Measurements from ENCODE around the gene GYG1.
A peak's percentile ranks its signal among the peaks of the same experiment; 100 is the strongest.

Gene GYG1

DNA sequence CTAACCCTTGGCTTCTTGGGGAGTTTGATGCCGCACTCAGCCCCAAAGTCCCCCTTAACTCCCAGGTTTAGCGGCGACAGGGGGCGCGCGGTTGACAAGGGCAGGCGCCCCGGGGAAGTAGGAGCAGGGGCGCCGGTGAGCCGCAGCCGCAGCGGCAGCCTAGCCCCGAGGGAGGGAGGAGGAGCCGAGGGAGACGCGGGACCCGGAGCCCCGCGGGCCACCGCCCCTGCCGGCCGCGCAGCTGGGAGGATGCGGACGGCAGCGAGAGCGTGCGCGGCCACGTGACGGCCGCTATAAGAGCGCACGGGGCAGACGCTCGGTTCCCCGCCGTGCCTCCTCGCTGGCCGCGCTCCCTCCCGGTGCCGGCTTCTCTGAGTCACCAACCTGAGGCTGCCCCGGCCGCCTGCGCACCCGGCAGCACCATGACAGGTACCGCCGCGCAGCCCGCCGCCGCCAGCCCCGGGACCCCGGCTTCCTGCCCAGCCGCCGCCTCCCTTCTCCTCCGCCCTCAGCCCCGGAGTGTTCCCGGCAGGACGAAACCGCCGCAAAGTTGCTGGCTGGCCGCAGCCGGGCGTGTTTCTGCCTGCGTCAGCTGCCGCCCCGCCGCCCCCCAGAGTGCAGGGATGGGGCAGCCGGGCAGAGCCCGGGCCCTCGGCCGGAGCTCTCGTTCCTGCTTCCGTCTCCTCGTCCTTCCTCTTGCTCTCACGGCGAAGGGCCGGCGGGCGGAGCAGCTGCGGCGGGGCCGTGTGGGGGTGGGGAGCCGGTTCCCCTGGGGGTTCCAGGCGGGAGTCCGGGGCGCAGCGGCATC, at the start of gene GYG1:
Gene GYG1 (plus strand): TSS at position 322 of the 808 bp plus-strand sequence. CDS start 101 bp downstream, at position 423.
- peak within 1 kb of the TSS; percentile 80 for H3K4me3 Mint-ChIP-seq

DNA sequence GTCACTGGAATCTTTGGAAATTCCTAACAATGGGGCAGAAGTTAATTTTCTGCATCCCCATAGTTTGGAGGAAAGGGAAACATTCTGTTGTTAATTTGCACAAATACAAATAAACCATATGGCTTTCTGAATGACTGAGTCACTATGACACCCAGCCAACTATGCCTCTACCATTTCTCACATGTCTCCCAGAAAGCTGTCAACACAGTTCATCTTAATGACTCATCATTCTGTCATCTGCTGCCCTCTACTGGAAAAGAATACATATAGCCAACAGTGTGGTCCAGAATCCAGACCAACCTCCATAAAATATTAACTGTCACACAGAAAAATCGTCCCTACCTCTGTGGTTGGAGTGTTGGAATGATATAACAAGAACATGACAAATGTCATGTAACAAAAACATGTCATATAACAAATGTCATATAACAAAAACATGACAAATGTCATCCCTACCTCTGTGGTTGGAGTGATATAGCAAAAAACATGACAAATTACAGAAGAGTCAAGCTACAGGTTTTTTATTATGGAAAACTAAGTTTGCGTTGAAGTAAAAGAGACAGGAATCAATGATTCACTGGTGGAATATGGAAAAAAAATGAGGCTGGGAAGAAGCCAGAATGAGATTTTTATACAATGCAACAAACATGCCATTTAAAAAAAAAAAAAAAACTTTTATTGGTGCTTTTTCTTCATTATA, 47.7 kb upstream of the GYG1 start:
- Mint-ChIP-seq H3K27me3 (ENCODE audit: low read depth) (peaks cover 13% of the 10 kb centered on the region), H3K4me1 (ENCODE audit: low read depth) (no peaks in the 10 kb centered on the region), H3K9me3 (no peaks in the 10 kb centered on the region), H3K4me3 (no peak overlapping the region), H3K36me3 (ENCODE audit: low read depth) (no peaks in the 10 kb centered on the region), H3K27ac (no peak overlapping the region)

More for the DNA sequence above, at the start of gene GYG1:
- H3K4me1 Mint-ChIP-seq (ENCODE audit: low read depth), result peaks cover 26% of the 10 kb centered on the region
- no peaks in the 10 kb centered on the region for H3K27me3 Mint-ChIP-seq (ENCODE audit: low read depth)
- H3K36me3 Mint-ChIP-seq (ENCODE audit: low read depth), result peaks cover 11% of the 10 kb centered on the region
- H3K27ac Mint-ChIP-seq, result peak within 1 kb of the TSS; percentile 87
- H3K9me3 Mint-ChIP-seq, result no peaks in the 10 kb centered on the region

DNA sequence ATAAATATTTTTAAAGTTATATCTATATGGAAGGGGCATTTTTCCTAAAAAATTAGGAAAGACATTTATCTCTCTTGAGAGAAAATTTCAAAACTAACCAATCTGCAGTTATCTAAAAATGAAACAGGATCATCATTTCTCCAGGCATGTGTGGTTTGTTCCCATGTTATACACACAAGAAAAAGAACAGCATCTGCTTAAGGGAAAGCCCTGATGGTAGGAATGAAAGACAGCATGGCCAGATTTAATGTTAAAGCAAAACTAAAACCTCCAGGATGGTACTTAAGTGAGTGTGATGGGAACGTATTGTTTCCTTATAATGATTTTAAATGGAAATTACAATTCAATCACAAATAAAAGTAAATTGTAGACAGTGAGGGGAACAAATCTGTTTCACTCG, 46.2 kb upstream of the GYG1 start:
- no peaks in the 10 kb centered on the region for H3K9me3 Mint-ChIP-seq
- H3K36me3 Mint-ChIP-seq (ENCODE audit: low read depth), result no peaks in the 10 kb centered on the region
- peaks cover 8% of the 10 kb centered on the region for H3K27me3 Mint-ChIP-seq (ENCODE audit: low read depth)
- no peaks in the 10 kb centered on the region for H3K4me1 Mint-ChIP-seq (ENCODE audit: low read depth)
- no peak overlapping the region for H3K27ac Mint-ChIP-seq
- no peak overlapping the region for H3K4me3 Mint-ChIP-seq

DNA sequence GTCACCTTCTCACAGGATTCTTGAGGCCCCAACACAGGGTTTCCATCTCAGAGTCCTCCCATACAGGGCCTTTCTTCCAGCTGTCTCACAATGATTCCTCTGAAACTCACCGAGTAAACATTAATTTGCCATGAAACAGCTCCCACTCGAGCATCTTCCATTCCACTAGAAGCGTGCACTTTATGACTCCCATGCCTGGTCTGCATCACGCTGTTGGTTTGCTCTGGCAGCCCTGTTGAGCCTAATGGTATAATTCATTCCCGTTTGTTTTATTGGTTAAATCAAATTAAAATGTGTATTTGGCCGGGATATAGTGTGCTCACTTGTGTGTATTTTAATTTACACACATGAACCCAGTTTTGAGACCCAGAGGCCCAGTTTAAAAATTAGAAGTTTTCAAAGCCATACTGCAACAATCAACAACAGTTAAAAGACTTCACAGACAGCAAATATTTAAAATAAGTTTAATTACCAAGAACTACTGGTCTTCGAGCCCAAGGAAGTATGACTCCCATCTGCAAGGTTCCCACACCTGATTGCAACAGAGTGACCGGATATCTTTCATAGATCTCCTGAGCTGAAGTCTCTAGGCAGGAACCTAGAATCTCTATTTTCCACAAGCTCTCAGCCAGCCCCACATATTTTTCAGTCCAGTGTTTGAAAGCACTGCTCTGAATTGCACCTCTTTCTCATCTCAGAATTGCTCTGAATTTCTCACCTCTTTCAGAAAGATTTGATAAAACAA, 42.3 kb upstream of the GYG1 start:
- Mint-ChIP-seq H3K9me3 (no peaks in the 10 kb centered on the region), H3K27ac (no peak overlapping the region), H3K27me3 (ENCODE audit: low read depth) (peaks cover 3% of the 10 kb centered on the region), H3K4me1 (ENCODE audit: low read depth) (no peaks in the 10 kb centered on the region), H3K36me3 (ENCODE audit: low read depth) (no peaks in the 10 kb centered on the region), H3K4me3 (no peak overlapping the region)

DNA sequence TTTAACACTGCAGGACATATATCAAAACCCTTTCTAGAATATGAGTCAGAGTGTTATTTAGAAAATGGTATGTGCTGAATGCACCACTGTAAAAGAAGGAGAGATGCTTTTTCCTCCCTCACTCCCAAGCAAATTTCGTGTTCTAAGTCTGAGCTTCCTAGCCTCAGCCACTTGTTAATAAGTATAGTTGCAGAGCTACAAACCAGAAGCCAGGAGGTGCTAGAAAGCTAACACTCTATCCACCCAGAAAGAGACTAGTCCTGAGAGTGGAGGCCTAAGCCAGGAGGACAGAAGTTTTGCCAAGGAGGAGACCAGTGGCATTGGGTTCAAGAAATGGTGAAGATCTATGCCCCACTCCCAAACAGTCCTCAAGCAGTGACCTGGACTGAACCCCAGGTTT, 40.5 kb upstream of the GYG1 start:
- H3K27ac Mint-ChIP-seq, result no peak overlapping the region
- H3K27me3 Mint-ChIP-seq (ENCODE audit: low read depth), result peaks cover 2% of the 10 kb centered on the region
- no peak overlapping the region for H3K4me3 Mint-ChIP-seq
- H3K9me3 Mint-ChIP-seq, result no peaks in the 10 kb centered on the region
- H3K36me3 Mint-ChIP-seq (ENCODE audit: low read depth), result no peaks in the 10 kb centered on the region
- H3K4me1 Mint-ChIP-seq (ENCODE audit: low read depth), result no peaks in the 10 kb centered on the region

DNA sequence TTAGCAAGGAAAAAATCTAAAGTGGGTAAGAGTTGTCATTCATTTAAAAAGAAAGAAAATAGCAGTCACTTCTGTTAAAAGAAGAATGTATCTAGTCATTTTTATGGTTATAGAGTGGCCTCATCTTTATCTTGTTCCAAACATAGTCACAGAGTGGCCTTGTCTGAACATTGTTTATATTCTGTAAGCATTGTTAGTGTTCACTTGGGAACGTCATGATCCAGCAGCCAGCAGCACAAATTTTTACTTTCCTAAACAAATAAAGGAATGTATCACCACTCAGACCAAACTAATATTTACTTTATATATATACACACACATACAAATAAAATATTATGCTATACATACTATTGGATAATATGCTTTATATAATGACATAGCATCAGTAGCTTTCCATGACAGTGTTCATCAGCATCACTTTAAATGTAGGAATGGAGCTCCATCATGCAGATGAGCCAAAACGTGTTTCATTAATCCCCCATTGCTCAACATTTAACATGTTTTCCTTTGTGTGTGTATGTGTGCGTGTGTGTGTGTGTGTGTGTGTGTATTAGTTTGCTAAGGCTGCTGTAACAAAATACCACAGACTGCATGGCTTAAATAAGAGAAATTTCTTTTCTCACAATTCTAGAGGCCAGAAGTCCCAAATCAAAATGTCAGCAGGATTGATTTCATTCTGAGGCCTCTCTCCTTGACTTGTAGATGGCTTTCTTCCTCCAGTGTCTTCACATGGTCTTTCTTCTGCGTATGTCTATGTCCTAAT, 39.6 kb upstream of the GYG1 start:
- H3K9me3 Mint-ChIP-seq, result no peaks in the 10 kb centered on the region

DNA sequence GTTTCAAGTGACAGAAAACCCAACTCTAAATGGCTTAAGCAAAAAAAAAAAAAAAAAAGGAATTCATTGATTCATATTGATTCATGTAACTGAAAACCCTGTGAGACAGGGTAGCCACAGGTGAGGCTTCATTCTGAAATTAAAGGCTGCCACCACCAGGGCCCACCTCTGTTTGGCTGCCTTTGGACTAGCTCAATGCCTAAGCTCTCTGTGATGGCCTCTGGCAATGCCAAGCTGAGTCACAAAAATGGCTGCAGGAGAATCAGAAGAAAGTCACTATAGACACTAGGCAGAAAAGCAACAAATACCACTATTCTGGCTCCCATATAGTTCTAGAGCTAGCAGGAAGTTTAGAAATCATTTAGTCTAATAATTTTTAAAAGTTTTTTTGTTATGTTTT, 38.2 kb upstream of the GYG1 start:
- Mint-ChIP-seq H3K36me3 (ENCODE audit: low read depth) (no peaks in the 10 kb centered on the region), H3K9me3 (no peaks in the 10 kb centered on the region), H3K4me3 (no peak overlapping the region), H3K27me3 (ENCODE audit: low read depth) (peaks cover 4% of the 10 kb centered on the region), H3K4me1 (ENCODE audit: low read depth) (peaks cover 9% of the 10 kb centered on the region), H3K27ac (no peak overlapping the region)

More for the DNA sequence above, 39.6 kb upstream of the GYG1 start:
- no peaks in the 10 kb centered on the region for H3K27me3 Mint-ChIP-seq (ENCODE audit: low read depth)
- H3K4me1 Mint-ChIP-seq (ENCODE audit: low read depth), result no peaks in the 10 kb centered on the region
- H3K36me3 Mint-ChIP-seq (ENCODE audit: low read depth), result no peaks in the 10 kb centered on the region
- no peak overlapping the region for H3K4me3 Mint-ChIP-seq
- H3K27ac Mint-ChIP-seq, result no peak overlapping the region

DNA sequence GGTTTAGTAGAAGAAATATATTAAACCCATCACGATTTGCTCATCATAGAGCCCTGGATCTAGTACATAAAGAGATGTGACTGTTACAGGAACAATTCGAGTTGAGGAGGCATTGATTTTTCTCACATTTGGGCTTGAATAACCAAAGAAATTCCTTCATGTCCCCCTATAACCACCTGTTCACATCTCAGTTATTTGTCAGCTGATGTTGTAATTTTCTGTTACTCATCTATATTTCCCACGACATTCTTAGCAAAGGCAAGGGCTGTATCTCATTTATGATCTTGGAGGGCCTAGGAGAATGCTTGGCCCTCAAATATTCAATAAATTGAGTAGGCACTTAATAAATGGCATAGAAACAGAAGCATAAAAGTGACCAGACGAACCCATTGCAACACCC, 36.4 kb upstream of the GYG1 start:
- Mint-ChIP-seq H3K9me3 (no peaks in the 10 kb centered on the region), H3K36me3 (ENCODE audit: low read depth) (no peaks in the 10 kb centered on the region), H3K4me3 (no peak overlapping the region), H3K4me1 (ENCODE audit: low read depth) (peaks cover 9% of the 10 kb centered on the region), H3K27me3 (ENCODE audit: low read depth) (peaks cover 11% of the 10 kb centered on the region), H3K27ac (no peak overlapping the region)

DNA sequence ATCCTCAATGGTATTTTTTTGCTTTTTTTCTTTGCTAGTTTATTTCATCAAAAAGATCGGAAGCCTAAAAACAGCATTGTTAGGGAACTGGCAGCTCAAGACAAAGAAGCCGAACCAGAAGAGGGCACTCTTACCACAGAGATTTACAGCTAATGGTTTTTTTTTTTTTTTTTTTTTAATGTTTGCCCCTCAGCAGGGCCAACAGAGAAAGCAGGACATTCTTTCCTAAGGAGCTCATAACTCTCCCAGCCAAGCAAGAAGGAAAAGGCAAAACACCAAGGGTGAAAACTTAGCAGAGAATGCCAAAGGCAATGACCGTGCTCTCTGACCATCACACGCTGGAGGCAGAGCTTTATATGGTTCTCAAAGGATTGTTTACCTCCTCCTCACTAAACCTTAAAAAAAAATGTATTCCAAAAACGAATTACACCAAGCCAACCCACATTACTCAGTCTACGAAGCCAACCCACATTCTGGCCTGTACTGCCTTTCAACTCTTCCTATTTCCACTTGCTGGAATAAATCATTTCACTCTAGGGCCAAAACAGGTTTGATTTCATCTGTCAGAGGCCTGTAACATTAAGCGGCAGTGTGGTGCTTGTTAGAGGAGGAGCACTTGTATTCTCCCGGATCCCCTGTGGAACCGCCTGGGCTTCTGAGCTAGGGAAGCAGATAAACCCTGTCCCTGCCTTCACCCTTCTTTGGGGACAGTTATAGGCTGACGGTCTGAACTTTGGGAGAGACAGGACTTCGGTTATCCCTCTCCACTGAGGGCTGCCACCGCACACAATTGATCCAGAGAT, 35.6 kb upstream of the GYG1 start:
- H3K4me3 Mint-ChIP-seq, result no peak overlapping the region
- peaks cover 9% of the 10 kb centered on the region for H3K4me1 Mint-ChIP-seq (ENCODE audit: low read depth)
- H3K27me3 Mint-ChIP-seq (ENCODE audit: low read depth), result peaks cover 11% of the 10 kb centered on the region
- H3K9me3 Mint-ChIP-seq, result no peaks in the 10 kb centered on the region
- no peaks in the 10 kb centered on the region for H3K36me3 Mint-ChIP-seq (ENCODE audit: low read depth)
- no peak overlapping the region for H3K27ac Mint-ChIP-seq

DNA sequence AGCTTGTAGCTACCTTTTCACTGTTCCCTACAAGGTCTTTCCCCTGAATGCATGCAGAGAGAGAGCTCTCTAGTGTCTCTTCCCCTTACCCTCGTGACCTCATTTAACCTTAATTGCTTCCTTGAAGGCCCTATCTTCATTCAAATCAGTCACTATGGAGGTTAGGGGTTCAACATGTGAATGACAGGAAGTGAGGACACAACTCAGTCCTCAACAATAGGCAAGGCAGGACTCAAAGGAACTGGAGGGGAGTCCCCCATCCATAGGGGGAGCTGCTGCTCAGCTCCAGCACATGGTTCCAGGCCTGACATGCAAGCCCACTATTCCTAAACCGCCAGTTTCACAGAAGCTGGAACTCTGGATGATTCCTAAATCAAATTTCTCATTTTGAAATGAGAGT, 33.8 kb upstream of the GYG1 start:
- H3K27me3 Mint-ChIP-seq (ENCODE audit: low read depth), result peaks cover 21% of the 10 kb centered on the region
- no peak overlapping the region for H3K4me3 Mint-ChIP-seq
- H3K4me1 Mint-ChIP-seq (ENCODE audit: low read depth), result peaks cover 9% of the 10 kb centered on the region
- H3K27ac Mint-ChIP-seq, result peak overlapping the region; percentile 16
- H3K36me3 Mint-ChIP-seq (ENCODE audit: low read depth), result no peaks in the 10 kb centered on the region
- H3K9me3 Mint-ChIP-seq, result no peaks in the 10 kb centered on the region

DNA sequence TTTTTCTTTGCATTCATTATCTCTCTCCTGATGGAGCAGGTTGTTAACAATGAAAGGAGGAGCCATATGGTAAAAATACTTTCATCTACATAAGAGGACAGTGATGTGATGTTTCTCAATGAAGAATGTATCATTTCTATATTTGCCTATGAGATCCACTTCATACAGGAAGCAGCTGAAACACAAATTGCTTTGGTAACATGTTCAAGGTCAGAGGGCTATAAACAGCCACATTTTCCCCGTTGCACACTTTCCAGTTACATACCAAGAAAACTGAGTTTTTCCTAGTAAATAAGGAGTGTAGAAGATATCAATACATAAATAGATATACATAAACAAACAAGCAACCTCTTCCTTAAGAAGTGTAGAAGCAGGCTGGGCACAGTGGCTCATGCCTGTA, 32.6 kb upstream of the GYG1 start:
- peaks cover 23% of the 10 kb centered on the region for H3K27me3 Mint-ChIP-seq (ENCODE audit: low read depth)
- H3K9me3 Mint-ChIP-seq, result no peaks in the 10 kb centered on the region
- no peaks in the 10 kb centered on the region for H3K36me3 Mint-ChIP-seq (ENCODE audit: low read depth)
- no peak overlapping the region for H3K27ac Mint-ChIP-seq
- peaks cover 9% of the 10 kb centered on the region for H3K4me1 Mint-ChIP-seq (ENCODE audit: low read depth)
- no peak overlapping the region for H3K4me3 Mint-ChIP-seq

DNA sequence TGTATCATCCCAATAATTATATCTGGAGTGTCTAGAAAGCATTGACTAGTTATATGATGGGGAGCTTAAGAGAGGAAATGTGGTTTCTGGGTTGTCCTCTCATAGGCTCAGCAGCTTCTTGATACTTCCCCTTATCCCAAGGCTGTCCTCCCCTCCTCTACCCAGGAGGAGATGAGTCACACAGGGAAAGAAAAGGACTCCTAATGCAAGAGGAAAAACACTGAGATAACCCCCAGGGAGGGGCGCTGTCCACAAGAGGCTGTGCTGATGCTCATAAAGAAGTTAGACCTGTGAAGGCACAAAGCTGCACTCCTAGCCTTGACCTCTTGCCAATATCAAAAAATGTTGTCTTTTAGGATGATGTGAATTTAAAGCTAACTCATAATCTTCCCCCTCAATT, 28.8 kb upstream of the GYG1 start:
- no peak overlapping the region for H3K4me3 Mint-ChIP-seq
- no peak overlapping the region for H3K27ac Mint-ChIP-seq
- H3K9me3 Mint-ChIP-seq, result no peaks in the 10 kb centered on the region
- peaks cover 2% of the 10 kb centered on the region for H3K4me1 Mint-ChIP-seq (ENCODE audit: low read depth)
- H3K36me3 Mint-ChIP-seq (ENCODE audit: low read depth), result no peaks in the 10 kb centered on the region
- H3K27me3 Mint-ChIP-seq (ENCODE audit: low read depth), result peaks cover 19% of the 10 kb centered on the region

DNA sequence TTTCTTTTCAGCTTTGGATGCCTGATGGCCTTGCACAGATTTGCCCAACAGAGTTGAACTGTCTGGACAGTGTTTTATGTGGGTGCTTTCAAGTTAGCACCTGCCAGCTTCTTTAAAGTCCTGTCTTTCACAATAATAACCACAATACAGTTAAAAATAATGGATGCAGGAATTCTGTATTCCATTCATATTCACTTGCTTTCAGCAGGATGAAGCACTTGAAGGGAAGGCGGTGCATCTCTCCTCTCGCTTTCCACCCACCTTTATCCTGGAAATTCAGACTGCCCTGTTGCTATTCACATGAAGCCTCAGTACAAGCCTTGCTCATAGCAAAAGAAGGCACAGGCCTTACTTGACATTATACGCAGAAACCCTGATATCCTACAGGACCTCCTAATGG, 26.5 kb upstream of the GYG1 start:
- no peak overlapping the region for H3K4me3 Mint-ChIP-seq
- H3K36me3 Mint-ChIP-seq (ENCODE audit: low read depth), result no peaks in the 10 kb centered on the region
- no peaks in the 10 kb centered on the region for H3K9me3 Mint-ChIP-seq
- H3K27me3 Mint-ChIP-seq (ENCODE audit: low read depth), result peaks cover 14% of the 10 kb centered on the region
- H3K27ac Mint-ChIP-seq, result no peak overlapping the region
- H3K4me1 Mint-ChIP-seq (ENCODE audit: low read depth), result no peaks in the 10 kb centered on the region
